K562 (cell line): ENCODE data around the gene CAMK1D. TPM values are rescaled to one million over a fixed set of nuclear protein-coding genes. Genes with fewer than 3 reads are reported as not detected.

ENCODE experiments used
- ATAC-seq: fragments of 200-7000 bp; cut with Tn5 transposase; 3 replicates; pipeline ENCODE4 v1.9.1; 2020; ENCODE audit warnings: moderate library complexity
- BruUV-seq: library from RNA; stranded (reverse); fragments of 400-500 nt; replicated peaks from 2 replicates; lab custom pipeline; 2021; lab: Mats Ljungman, UMichigan
- CTCF ChIA-PET: fragments of 300-600 bp; formaldehyde crosslinking; extraction: SDS; loops from one replicate; lab custom pipeline; 2021; ENCODE audit warnings: low intra/inter-chr PET ratio; lab: Yijun Ruan, JAX
- POLR2A ChIA-PET: fragments of 300-600, 350-650 bp; sonication (Branson Sonifier 250); formaldehyde crosslinking; extraction: SDS; loops from one replicate; lab custom pipeline; 2021; ENCODE audit warnings: antibody characterized with exemption, inconsistent platforms; lab: Yijun Ruan, JAX
- DNase-seq, 4 experiments: peaks; one replicate each; pipeline versions ENCODE4 v3.0.0 to v3.0.0-alpha.2; 2011 to 2018; ENCODE audit warnings: low spot score in 3 of 4, mixed read lengths in 3 of 4; ENCODE audit errors: extremely low read depth in 1 of 4
- FAIRE-seq: peaks from 2 replicates; lab custom pipeline; 2011; peaks lifted over from hg19 to GRCh38; lab: Jason Lieb, UNC
- H2AFZ ChIP-seq: 2 replicates; pipeline ENCODE4 v1.6.0; 2011; ENCODE audit warnings: low read depth, low read length, control low read depth, inconsistent platforms
- H3K27ac ChIP-seq: fragments of 200-600 bp; 3 replicates; pipeline ENCODE4 v1.8.0; 2011; ENCODE audit warnings: low read depth, mild to moderate bottlenecking, control low read depth, inconsistent platforms, low read length, moderate library complexity, mixed read lengths; ENCODE audit errors: extremely low read depth
- H3K27me3 ChIP-seq, 2 experiments: fragments of 300-600 bp in 1 of 2; 2 replicates in 1 of 2; 3 replicates in 1 of 2; pipeline versions ENCODE4 v1.6.0 to v1.8.0; 2011; ENCODE audit warnings: inconsistent platforms in 2 of 2, low read length in 2 of 2, mild to moderate bottlenecking in 1 of 2, mixed read lengths in 1 of 2, moderate library complexity in 1 of 2; ENCODE audit not compliant: control insufficient read depth in 2 of 2, insufficient read depth in 2 of 2
- H3K36me3 ChIP-seq: fragments of 300-600 bp; 3 replicates; pipeline ENCODE4 v1.8.0; 2011; ENCODE audit warnings: mild to moderate bottlenecking, low read length, inconsistent platforms; ENCODE audit not compliant: control insufficient read depth, insufficient read depth
- H3K4me1 ChIP-seq, 2 experiments: fragments of 200-600 bp in 1 of 2; replicated peaks in 1 of 2; 2 replicates in 1 of 2; 3 replicates in 1 of 2; pipeline versions ENCODE4 v1.5.1 to v1.8.0; 2011; ENCODE audit warnings: inconsistent platforms in 2 of 2, low read length in 2 of 2, mild to moderate bottlenecking in 1 of 2, mixed read lengths in 1 of 2, moderate library complexity in 1 of 2; ENCODE audit not compliant: control insufficient read depth in 2 of 2, insufficient read depth in 2 of 2
- H3K4me2 ChIP-seq: 2 replicates; pipeline ENCODE4 v1.6.1; 2011; ENCODE audit warnings: low read length, control low read depth, inconsistent platforms, mixed read lengths; ENCODE audit not compliant: insufficient read depth
- H3K4me3 ChIP-seq: fragments of 200-600 bp; sonication (generic), shearing (Covaris generic); 2 replicates; pipeline ENCODE4 v1.5.1; 2016; ENCODE audit warnings: control low read depth, inconsistent platforms
- H3K79me2 ChIP-seq: fragments of 200-600 bp; 3 replicates; pipeline ENCODE4 v1.8.0; 2011; ENCODE audit warnings: low read length, inconsistent platforms; ENCODE audit not compliant: control insufficient read depth, insufficient read depth
- H3K9ac ChIP-seq, 2 experiments: 2 replicates each; pipeline versions ENCODE4 v1.6.0 to v1.6.1; 2011; ENCODE audit warnings: low read depth in 2 of 2, low read length in 2 of 2, control low read depth in 1 of 2, inconsistent platforms in 1 of 2, mild to moderate bottlenecking in 1 of 2, mixed read lengths in 1 of 2; ENCODE audit not compliant: insufficient read depth in 1 of 2
- H3K9me1 ChIP-seq: one replicate; pipeline ENCODE4 v1.6.0; 2011; ENCODE audit warnings: inconsistent platforms, mild to moderate bottlenecking, low read length, moderate library complexity; ENCODE audit not compliant: control insufficient read depth, insufficient read depth
- H3K9me3 ChIP-seq: replicated peaks from 2 replicates; pipeline ENCODE4 v1.5.1; 2011; ENCODE audit warnings: low read depth, low read length, inconsistent platforms; ENCODE audit not compliant: control insufficient read depth, insufficient read depth
- H4K20me1 ChIP-seq: replicated peaks from 2 replicates; pipeline ENCODE4 v1.6.1; 2011; ENCODE audit warnings: low read length, inconsistent platforms, mixed read lengths; ENCODE audit not compliant: control insufficient read depth, insufficient read depth
- FIP1L1 ChIP-seq: fragments of 200-400 bp; formaldehyde crosslinking; IDR thresholded peaks from 2 replicates; pipeline ENCODE4 v1.6.1; 2018; ENCODE audit warnings: mild to moderate bottlenecking, low read depth, low read length; ENCODE audit not compliant: poor library complexity, severe bottlenecking
- HNRNPLL ChIP-seq: fragments of 200-400 bp; formaldehyde crosslinking; IDR thresholded peaks from 2 replicates; pipeline ENCODE4 v1.6.1; 2017; ENCODE audit warnings: low read length, low read depth, mild to moderate bottlenecking; ENCODE audit not compliant: poor library complexity, severe bottlenecking
- NONO ChIP-seq, 2 experiments: fragments of 200-400 bp in 1 of 2; fragments of 450-650 bp in 1 of 2; formaldehyde crosslinking in 1 of 2; IDR thresholded peaks; 2 replicates each; pipeline ENCODE4 v1.6.1; 2017; ENCODE audit warnings: low read depth in 2 of 2, mild to moderate bottlenecking in 2 of 2, moderate library complexity in 2 of 2, low read length in 1 of 2
- REST ChIP-seq, 2 experiments: fragments of 450-650 bp; formaldehyde crosslinking in 1 of 2; IDR thresholded peaks; 2 replicates each; pipeline versions ENCODE4 v1.4.0 to v1.6.1; 2014 to 2020; ENCODE audit warnings: mild to moderate bottlenecking in 2 of 2, borderline replicate concordance in 1 of 2, low read depth in 1 of 2
- SNAPC5 ChIP-seq: fragments of 250-450 bp; sonication (Bioruptor Pico); IDR thresholded peaks from 2 replicates; pipeline ENCODE4 v1.8.0; 2021; ENCODE audit warnings: moderate library complexity, mild to moderate bottlenecking, inconsistent platforms
- THRB ChIP-seq: fragments of 450-650 bp; formaldehyde crosslinking; conservative IDR thresholded peaks from 2 replicates; pipeline ENCODE4 v1.4.0; 2022; ENCODE audit warnings: mild to moderate bottlenecking, missing genetic modification characterization
- USF2 ChIP-seq: sonication (generic); formaldehyde crosslinking; IDR thresholded peaks from 2 replicates; pipeline ENCODE4 v1.5.0; 2020; ENCODE audit warnings: missing genetic modification reagents
- ZNF431 ChIP-seq: sonication (generic); formaldehyde crosslinking; IDR thresholded peaks from 2 replicates; pipeline ENCODE4 v1.8.0; 2022; ENCODE audit warnings: mild to moderate bottlenecking, missing genetic modification reagents
- WGBS: fragments of 100-300 bp; shearing (Covaris generic); methylation state at CpG from one replicate; pipeline ENCODE4 v1.1.6; 2016; ENCODE audit warnings: low coverage, mixed read lengths; ENCODE audit not compliant: insufficient coverage; ENCODE audit errors: missing lambda C conversion rate; 5-methylcytosine and 5-hydroxymethylcytosine counted together
- in situ Hi-C: fragments of 300-500 bp; cut with MboI; formaldehyde crosslinking; loops from 4 replicates; pipeline ENCODE4 v1.15.0; 2018; ENCODE audit warnings: inconsistent platforms, mixed read lengths
- intact Hi-C: fragments of 100-400 bp; cut with micrococcal nuclease; formaldehyde crosslinking; loops from 2 replicates; pipeline ENCODE4 v1.14.2; 2022
- polyA plus RNA-seq, 8 experiments: library from polyadenylated mRNA; depleted of rRNA in 4 of 8; stranded (reverse) in 5 of 8; unstranded in 3 of 8; fragments of >200 nt; fragmentation: Nextera tagmentation in 2 of 8; fragmentation: Illumina TruSeq in 1 of 8; extraction: Ambion mirVana in 2 of 8; extraction: Trizol in 1 of 8; gene quantifications; 2 replicates each; pipeline versions ENCODE4 v1.2.1 to v1.2.3, GENCODE V29; 2011 to 2014; ENCODE audit warnings: inconsistent platforms in 1 of 8, missing spikeins in 1 of 8
- total RNA-seq, 7 experiments: library from RNA; depleted of rRNA in 6 of 7; stranded (reverse); fragments of >200 nt in 6 of 7; fragmentation: Illumina TruSeq in 2 of 7; extraction: Trizol in 2 of 7; gene quantifications; 2 replicates each; pipeline versions ENCODE4 v1.2.1 to v1.2.3, GENCODE V29; 2011 to 2021; ENCODE audit warnings: low replicate concordance in 1 of 7

The CAMK1D gene
- total and polyA plus RNA-seq, 9 of the 15 experiments (the other 6 are each of a cell fraction or from before 2014, with no cell fraction given) = 0.12 to 0.24 (median 0.20) TPM; not detected in 5

GRCh38 chr10:12690525-12691126 lies 341.3 kb downstream of the CAMK1D start:
- no TSS peak for BruUV-seq
- FAIRE-seq (no peak), DNase-seq (no peak), ATAC-seq (no peak)
- no peak overlapping the region for H3K27ac ChIP-seq
- H3K9ac ChIP-seq = no peak overlapping the region
- no peaks in the 10 kb centered on the region for H3K79me2 ChIP-seq
- H3K36me3 ChIP-seq = no peaks in the 10 kb centered on the region
- 0% methylated on average over 10 of the region's 10 CpGs for WGBS
- ChIA-PET CTCF (no interaction called here), POLR2A (no interaction called here)
- no peaks in the 10 kb centered on the region for H3K9me3 ChIP-seq
- intact Hi-C loops = no loop called here
- no peak overlapping the region for H3K4me2 ChIP-seq
- peaks cover 14 to 24% of the 10 kb centered on the region in 2 experiments for H3K27me3 ChIP-seq
- H4K20me1 ChIP-seq = no peaks in the 10 kb centered on the region
- no peaks in the 10 kb centered on the region for H3K9me1 ChIP-seq
- no peak overlapping the region for H3K4me3 ChIP-seq
- H3K4me1 ChIP-seq = no peaks in the 10 kb centered on the region
- TF ChIP-seq ZNF431 (no peak), FIP1L1 (no peak), REST (IDR thresholded peaks at IDR 0.05; ENCODE audit: borderline replicate concordance) (0 out of 2 replicates have a peak, but pooled peaks have one; percentile 12), REST (CRISPR knock-in tag; IDR thresholded peaks at IDR 0.05; ENCODE audit: low read depth) (no peak), THRB (CRISPR knock-in tag) (no peak), NONO (IDR thresholded peaks at IDR 0.05; ENCODE audit: low read depth in 2 of 2, low read length in 1 of 2) (no peak), USF2 (CRISPR knock-in tag) (no peak), SNAPC5 (no peak), HNRNPLL (no peak)
- in situ Hi-C loops = no loop called here
- no peak overlapping the region for H2AFZ ChIP-seq
